Endothelial cell (in vitro differentiated cells): Measurements from ENCODE around the gene PLD2. TPM values are rescaled to one million over a fixed set of nuclear protein-coding genes. Genes with fewer than 3 reads are reported as not detected.
A peak's percentile ranks its signal among the peaks of the same experiment; 100 is the strongest.

Experiments
- DNase-seq: peaks from one replicate; pipeline ENCODE4 v3.0.0; 2021; ENCODE audit warnings: low spot score
- H3K27ac Mint-ChIP-seq: one replicate; pipeline ENCODE4 v1.8.0; 2021; ENCODE audit warnings: mixed read lengths, inconsistent platforms; ENCODE audit not compliant: unreplicated experiment
- H3K27me3 Mint-ChIP-seq: one replicate; pipeline ENCODE4 v1.8.0; 2021; ENCODE audit warnings: mild to moderate bottlenecking, moderate library complexity, mixed read lengths, inconsistent platforms; ENCODE audit not compliant: unreplicated experiment
- H3K36me3 Mint-ChIP-seq: one replicate; pipeline ENCODE4 v1.8.0; 2021; ENCODE audit warnings: mild to moderate bottlenecking, low read depth, mixed read lengths, inconsistent platforms; ENCODE audit not compliant: unreplicated experiment
- H3K4me1 Mint-ChIP-seq: one replicate; pipeline ENCODE4 v1.8.0; 2021; ENCODE audit warnings: mild to moderate bottlenecking, mixed read lengths, inconsistent platforms; ENCODE audit not compliant: unreplicated experiment
- H3K4me3 Mint-ChIP-seq: one replicate; pipeline ENCODE4 v1.8.0; 2021; ENCODE audit warnings: mild to moderate bottlenecking, mixed read lengths, inconsistent platforms; ENCODE audit not compliant: unreplicated experiment
- H3K9me3 Mint-ChIP-seq: one replicate; pipeline ENCODE4 v1.8.0; 2021; ENCODE audit warnings: mixed read lengths, inconsistent platforms; ENCODE audit not compliant: unreplicated experiment
- total RNA-seq: library from RNA; stranded (reverse); fragmentation: NEBNext Ultra II Directional; extraction: Animal tissue kit (Norgen Biotek cat#: 25700); gene quantifications from one replicate; pipeline ENCODE4 v1.2.1, GENCODE V29; 2021; ENCODE audit not compliant: unreplicated experiment
- TF ChIP-seq, protein P1 (sequence below): fragments of 200-600 bp; sonication (generic); IDR thresholded peaks from one replicate; pipeline ENCODE4 v1.5.0; 2021; ENCODE audit warnings: antibody characterized with exemption; ENCODE audit not compliant: unreplicated experiment

Gene PLD2
- total RNA-seq, 1 donor from 2014 or later, result 86.5 TPM

DNA sequence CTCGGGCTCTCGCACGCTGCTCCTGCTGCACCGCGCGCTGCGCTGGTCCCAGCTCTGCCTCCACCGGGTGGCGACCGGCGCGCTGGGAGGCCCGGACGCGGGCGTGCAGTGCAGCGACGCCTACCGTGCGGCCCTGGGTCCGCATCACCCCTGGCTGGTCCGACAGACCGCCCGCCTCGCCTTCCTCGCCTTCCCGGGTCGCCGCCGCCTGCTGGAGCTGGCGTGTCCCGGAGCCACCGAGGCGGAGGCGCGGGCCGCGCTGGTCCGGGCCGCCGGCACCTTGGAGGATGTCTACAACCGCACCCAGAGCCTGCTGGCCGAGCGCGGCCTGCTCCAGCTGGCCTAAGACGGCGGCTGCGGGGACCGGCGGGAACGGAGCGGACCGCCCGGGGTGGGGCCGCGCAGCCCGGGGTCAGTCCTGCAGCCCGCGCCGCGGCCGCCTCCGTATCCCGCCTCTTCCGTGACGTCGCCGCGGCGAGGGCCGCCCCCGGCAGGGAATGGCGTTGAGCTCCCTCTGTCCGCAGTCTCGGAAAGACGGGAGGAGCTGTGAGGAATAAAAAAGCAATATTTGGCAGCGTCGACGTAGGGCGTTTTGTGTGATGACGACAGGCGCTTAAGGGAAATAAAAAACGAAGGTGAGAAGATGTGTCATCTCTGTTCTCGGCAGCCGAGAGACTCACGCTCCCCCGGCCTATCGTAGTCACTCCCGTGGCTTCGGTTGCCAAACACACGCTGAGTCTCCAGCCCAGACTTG lies 16.8 kb upstream of the PLD2 start:
- Mint-ChIP-seq H3K9me3 (no peaks in the 10 kb centered on the region), H3K36me3 (peaks cover 3% of the 10 kb centered on the region), H3K4me1 (peaks cover 8% of the 10 kb centered on the region), H3K27me3 (peaks cover 10% of the 10 kb centered on the region), H3K4me3 (peak overlapping the region; percentile 88), H3K27ac (no peak overlapping the region)
- TF ChIP-seq, protein P1, sequence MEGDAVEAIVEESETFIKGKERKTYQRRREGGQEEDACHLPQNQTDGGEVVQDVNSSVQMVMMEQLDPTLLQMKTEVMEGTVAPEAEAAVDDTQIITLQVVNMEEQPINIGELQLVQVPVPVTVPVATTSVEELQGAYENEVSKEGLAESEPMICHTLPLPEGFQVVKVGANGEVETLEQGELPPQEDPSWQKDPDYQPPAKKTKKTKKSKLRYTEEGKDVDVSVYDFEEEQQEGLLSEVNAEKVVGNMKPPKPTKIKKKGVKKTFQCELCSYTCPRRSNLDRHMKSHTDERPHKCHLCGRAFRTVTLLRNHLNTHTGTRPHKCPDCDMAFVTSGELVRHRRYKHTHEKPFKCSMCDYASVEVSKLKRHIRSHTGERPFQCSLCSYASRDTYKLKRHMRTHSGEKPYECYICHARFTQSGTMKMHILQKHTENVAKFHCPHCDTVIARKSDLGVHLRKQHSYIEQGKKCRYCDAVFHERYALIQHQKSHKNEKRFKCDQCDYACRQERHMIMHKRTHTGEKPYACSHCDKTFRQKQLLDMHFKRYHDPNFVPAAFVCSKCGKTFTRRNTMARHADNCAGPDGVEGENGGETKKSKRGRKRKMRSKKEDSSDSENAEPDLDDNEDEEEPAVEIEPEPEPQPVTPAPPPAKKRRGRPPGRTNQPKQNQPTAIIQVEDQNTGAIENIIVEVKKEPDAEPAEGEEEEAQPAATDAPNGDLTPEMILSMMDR, result peak; percentile 69
- peak; percentile 87 for DNase-seq

DNA sequence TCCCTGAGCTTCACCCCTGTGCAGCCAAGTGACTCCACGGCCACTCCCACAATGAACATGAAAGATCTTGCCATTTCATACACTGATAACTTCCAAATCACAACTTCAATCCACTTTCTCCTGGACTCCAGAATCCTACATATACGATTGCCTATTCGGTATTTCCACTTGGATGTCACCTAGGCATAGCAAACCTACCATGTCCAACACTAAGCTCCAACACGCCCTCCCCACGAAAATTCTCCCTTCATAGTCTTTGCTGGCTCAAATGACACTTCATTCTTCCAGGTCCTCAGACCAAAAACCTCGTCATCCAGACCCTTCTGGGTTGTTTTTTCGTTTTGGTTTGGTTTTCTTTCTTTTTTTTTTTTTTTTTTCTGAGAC lies 16.3 kb upstream of the PLD2 start:
- Mint-ChIP-seq H3K9me3 (no peaks in the 10 kb centered on the region), H3K4me1 (peaks cover 8% of the 10 kb centered on the region), H3K36me3 (peaks cover 3% of the 10 kb centered on the region), H3K4me3 (peak overlapping the region; percentile 88), H3K27ac (peak overlapping the region; percentile 55), H3K27me3 (peaks cover 10% of the 10 kb centered on the region)
- no peak for DNase-seq
- TF ChIP-seq, protein P1, result no peak

DNA sequence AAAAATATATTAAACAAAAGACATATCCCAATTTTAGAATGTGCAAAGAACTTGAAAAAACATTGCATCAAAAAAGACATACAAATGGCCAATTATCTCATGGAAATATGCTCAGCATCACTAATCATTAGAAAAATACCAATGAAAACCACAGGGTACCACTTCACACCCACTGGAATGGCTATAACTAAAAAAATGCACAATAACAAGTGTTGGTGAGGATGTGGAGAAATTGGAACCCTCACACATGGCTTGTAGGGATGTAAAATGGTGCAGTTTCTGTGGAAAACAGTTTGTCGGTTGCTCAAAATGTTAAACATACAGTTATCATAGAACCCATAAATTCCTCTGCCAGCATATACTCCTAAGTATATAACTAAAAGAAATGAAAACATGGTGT lies 11.8 kb upstream of the PLD2 start:
- TF ChIP-seq, protein P1, result no peak
- H3K27me3 Mint-ChIP-seq, result peaks cover 9% of the 10 kb centered on the region
- peak overlapping the region; percentile 45 for H3K27ac Mint-ChIP-seq
- DNase-seq, result no peak
- H3K9me3 Mint-ChIP-seq, result no peaks in the 10 kb centered on the region
- H3K4me3 Mint-ChIP-seq, result peak overlapping the region; percentile 100
- H3K36me3 Mint-ChIP-seq, result peaks cover 19% of the 10 kb centered on the region
- peaks cover 14% of the 10 kb centered on the region for H3K4me1 Mint-ChIP-seq

DNA sequence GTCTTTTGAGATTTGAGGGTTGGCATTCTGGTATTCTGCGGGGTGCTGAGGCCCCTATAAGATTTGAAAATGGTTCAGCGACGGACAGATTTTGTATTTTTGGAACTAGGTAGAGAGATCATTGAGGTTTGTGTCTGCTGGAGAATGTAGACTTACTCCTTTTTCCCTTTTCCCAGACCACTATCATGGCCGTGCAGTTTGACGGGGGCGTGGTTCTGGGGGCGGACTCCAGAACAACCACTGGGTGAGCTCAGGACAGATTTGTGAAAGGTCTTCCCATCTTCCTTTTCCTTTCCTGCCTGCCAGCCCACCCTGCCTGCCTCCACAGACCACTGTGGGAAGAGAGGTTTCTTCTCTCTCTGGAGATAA lies 10.4 kb upstream of the PLD2 start:
- Mint-ChIP-seq H3K4me1 (peaks cover 15% of the 10 kb centered on the region), H3K4me3 (peak overlapping the region; percentile 100), H3K27me3 (peaks cover 6% of the 10 kb centered on the region), H3K27ac (peak overlapping the region; percentile 96), H3K36me3 (peaks cover 22% of the 10 kb centered on the region), H3K9me3 (no peaks in the 10 kb centered on the region)
- TF ChIP-seq, protein P1, result no peak
- peak; percentile 64 for DNase-seq

DNA sequence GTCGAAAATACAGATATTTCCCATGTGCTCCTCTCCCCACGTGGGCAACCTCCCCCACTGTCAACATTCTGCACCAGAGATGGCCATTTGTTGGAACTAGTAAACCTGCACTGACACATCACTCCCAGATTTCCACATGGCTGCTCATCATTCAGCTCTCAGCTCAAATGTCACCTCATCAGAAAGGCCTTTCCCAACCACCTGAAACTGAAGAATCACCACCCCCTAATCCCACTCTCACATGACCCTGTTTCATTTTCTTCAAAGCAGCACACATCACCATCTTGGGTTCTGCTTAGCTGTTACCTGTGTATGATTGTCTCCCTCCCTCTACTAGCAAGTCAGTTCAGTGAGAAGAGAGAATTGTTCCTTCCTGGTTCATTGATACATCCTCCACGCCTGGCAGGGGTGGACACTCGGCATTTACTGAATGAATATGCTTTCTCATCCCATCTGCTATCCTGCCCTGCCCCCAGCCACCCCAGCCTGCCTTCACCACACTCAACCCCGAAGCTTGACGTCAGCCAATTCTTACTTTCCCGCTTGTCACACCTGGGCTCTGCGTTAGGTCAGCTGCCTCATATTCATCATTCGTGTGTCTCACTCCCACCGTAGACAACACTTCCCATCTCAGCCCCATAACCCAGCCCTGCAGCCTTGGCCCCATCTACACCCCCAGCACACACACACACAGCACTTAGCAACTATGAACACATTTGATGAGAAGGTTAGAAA lies 6.3 kb upstream of the PLD2 start:
- DNase-seq, result no peak
- TF ChIP-seq, protein P1, result no peak
- Mint-ChIP-seq H3K4me1 (peaks cover 15% of the 10 kb centered on the region), H3K27me3 (peaks cover 11% of the 10 kb centered on the region), H3K27ac (no peak overlapping the region), H3K4me3 (no peak overlapping the region), H3K9me3 (no peaks in the 10 kb centered on the region), H3K36me3 (peaks cover 22% of the 10 kb centered on the region)
